IPS DF 6.9 (cell line): ENCODE results near the gene PADI4.

Source experiments
- DNase-seq: peaks from one replicate; pipeline ENCODE4 v3.0.0-alpha.2; 2013; ENCODE audit warnings: low read depth, low spot score
- H3K27ac ChIP-seq: one replicate; pipeline ENCODE4 v1.5.1; 2013; ENCODE audit warnings: low read length, control low read depth
- H3K27me3 ChIP-seq: 2 replicates; pipeline ENCODE4 v1.6.1; 2013; ENCODE audit warnings: mild to moderate bottlenecking, low read length; ENCODE audit not compliant: control insufficient read depth, insufficient read depth
- H3K36me3 ChIP-seq: 2 replicates; pipeline ENCODE4 v1.6.1; 2013; ENCODE audit warnings: low read length; ENCODE audit not compliant: control insufficient read depth, insufficient read depth
- H3K4me1 ChIP-seq: 2 replicates; pipeline ENCODE4 v1.6.1; 2013; ENCODE audit warnings: low read length; ENCODE audit not compliant: control insufficient read depth, insufficient read depth
- H3K4me3 ChIP-seq: 2 replicates; pipeline ENCODE4 v1.5.1; 2013; ENCODE audit warnings: mild to moderate bottlenecking, low read length
- H3K9me3 ChIP-seq: 2 replicates; pipeline ENCODE4 v1.6.1; 2013; ENCODE audit warnings: low read length, inconsistent platforms; ENCODE audit not compliant: control insufficient read depth, insufficient read depth
- WGBS: extraction: QIAGEN DNeasy Blood & Tissue Kit; methylation state at CpG from one replicate; pipeline ENCODE4 v1.1.7; 2013; ENCODE audit warnings: mixed read lengths, missing lambda C conversion rate; ENCODE audit not compliant: insufficient read length, insufficient coverage; 5-methylcytosine and 5-hydroxymethylcytosine counted together

The PADI4 gene

DNA sequence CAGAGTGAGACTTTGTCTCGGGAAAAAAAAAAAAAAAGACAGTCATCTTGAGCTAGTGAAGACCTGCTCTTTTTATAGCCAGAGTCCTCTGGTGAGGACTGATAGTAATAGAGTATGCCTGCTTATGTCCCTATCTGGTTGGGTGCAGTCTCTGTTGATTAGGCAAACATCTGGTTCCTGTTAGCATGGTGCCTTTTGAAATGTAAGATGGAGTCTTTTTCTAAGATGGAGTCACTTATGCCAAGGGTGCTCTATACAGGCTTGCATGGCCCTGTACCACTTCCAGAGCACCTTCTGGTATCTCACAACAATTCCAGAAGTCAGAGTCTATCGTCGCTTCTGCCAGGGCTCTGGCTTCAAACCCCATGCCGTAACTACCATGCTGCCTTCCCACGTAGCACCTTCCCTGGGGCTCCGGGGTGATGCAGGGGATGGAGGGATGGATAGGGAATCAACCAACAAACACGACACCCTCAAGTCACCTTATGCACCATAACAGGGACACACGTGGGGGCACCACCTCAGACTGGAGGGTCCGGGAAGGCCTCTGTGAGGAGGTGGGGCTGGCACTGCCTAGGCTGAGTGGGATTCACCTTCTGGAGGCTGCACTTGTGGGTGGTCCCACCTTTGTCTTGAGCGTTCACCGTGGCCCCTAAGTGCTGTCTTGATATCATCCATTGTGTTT is 52.4 kb downstream of the PADI4 start:
- Histone ChIP-seq H3K36me3 (no peaks in the 10 kb centered on the region), H3K4me1 (peaks cover 3% of the 10 kb centered on the region; the same call in 1 of the 2 replicates), H3K27ac (no peak overlapping the region), H3K27me3 (no peaks in the 10 kb centered on the region), H3K4me3 (no peak overlapping the region), H3K9me3 (no peaks in the 10 kb centered on the region)
- no peak for DNase-seq
- no CpG with 5 or more reads among the region's 11 CpGs for WGBS

- H3K4me1 ChIP-seq: peaks cover 3% of the 10 kb centered on the region; the same call in 1 of the 2 replicates
- no peaks in the 10 kb centered on the region for H3K36me3 ChIP-seq
- no peaks in the 10 kb centered on the region for H3K27me3 ChIP-seq
- H3K27ac ChIP-seq: no peak overlapping the region
- H3K4me3 ChIP-seq: no peak overlapping the region
- no CpG with 5 or more reads among the region's 4 CpGs for WGBS
- no peak for DNase-seq
- no peaks in the 10 kb centered on the region for H3K9me3 ChIP-seq
These were observed 53.7 kb downstream of the PADI4 start for GRCh38 chr1:17361687-17362086.

DNA sequence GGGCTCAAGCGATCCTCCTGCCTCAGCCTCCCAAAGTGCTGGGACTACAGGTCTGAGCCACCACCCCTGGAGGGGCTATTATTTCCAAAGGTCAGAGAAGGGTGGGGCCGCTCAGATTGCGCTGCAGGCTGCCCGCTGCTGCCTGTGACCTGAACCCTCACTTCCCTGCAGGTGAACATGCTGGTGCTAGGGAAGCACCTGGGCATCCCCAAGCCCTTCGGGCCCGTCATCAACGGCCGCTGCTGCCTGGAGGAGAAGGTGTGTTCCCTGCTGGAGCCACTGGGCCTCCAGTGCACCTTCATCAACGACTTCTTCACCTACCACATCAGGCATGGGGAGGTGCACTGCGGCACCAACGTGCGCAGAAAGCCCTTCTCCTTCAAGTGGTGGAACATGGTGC is 55.4 kb downstream of the PADI4 start:
- DNase-seq: no peak

DNA sequence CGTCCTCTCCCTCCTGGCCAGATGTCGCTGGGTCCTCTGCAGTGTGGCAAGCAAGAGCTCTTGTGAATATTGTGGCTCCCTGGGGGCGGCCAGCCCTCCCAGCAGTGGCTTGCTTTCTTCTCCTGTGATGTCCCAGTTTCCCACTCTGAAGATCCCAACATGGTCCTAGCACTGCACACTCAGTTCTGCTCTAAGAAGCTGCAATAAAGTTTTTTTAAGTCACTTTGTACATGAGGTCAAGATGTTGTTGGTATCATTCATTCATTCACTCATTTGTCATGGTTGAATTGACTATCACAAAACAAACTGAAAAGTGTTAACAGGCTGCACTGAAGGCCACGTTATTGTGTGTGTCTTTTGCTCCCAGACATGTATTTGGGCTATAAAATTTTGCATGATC is 55.8 kb downstream of the PADI4 start:
- WGBS: no CpG with 5 or more reads among the region's 4 CpGs

More for the DNA sequence above, 55.4 kb downstream of the PADI4 start:
- Histone ChIP-seq H3K27ac (no peak overlapping the region), H3K4me3 (no peak overlapping the region), H3K4me1 (peaks cover 3% of the 10 kb centered on the region; the same call in 1 of the 2 replicates), H3K9me3 (no peaks in the 10 kb centered on the region), H3K36me3 (no peaks in the 10 kb centered on the region), H3K27me3 (no peaks in the 10 kb centered on the region)
- no CpG with 5 or more reads among the region's 12 CpGs for WGBS

GRCh38 chr1:17365293-17365692 is 57.3 kb downstream of the PADI4 start:
- no peak for DNase-seq
- Histone ChIP-seq H3K9me3 (no peaks in the 10 kb centered on the region), H3K36me3 (no peaks in the 10 kb centered on the region), H3K4me3 (no peak overlapping the region), H3K27me3 (no peaks in the 10 kb centered on the region), H3K4me1 (no peaks in the 10 kb centered on the region), H3K27ac (no peak overlapping the region)
- WGBS: no CpG with 5 or more reads among the region's 3 CpGs

More for the DNA sequence above, 55.8 kb downstream of the PADI4 start:
- no peak overlapping the region for H3K27ac ChIP-seq
- no peaks in the 10 kb centered on the region for H3K9me3 ChIP-seq
- no peaks in the 10 kb centered on the region for H3K36me3 ChIP-seq
- no peak overlapping the region for H3K4me3 ChIP-seq
- peaks cover 3% of the 10 kb centered on the region; the same call in 1 of the 2 replicates for H3K4me1 ChIP-seq
- no peak for DNase-seq
- no peaks in the 10 kb centered on the region for H3K27me3 ChIP-seq

DNA sequence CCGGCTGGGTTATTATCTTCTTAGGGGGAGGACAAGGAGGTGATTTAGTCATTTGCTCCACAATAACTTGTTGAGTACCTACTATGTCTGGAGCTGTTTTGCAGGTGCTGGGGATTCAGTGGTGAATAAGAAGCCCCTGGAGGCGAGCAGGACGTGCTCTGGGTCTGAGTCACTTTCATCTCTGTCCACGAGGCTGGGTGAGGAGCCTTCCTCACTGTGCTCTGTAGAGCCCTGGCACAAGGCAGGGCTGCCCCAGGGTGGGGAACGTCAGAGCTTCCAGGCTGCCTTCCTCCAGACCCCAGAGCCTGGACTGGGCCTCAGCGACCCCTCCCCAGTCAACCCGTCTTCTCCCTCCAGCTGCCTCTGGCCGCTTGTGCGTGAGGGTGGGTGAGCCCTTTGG is 61.5 kb downstream of the PADI4 start:
- Histone ChIP-seq H3K4me1 (no peaks in the 10 kb centered on the region), H3K4me3 (no peak overlapping the region), H3K9me3 (no peaks in the 10 kb centered on the region), H3K27ac (no peak overlapping the region), H3K27me3 (no peaks in the 10 kb centered on the region), H3K36me3 (no peaks in the 10 kb centered on the region)
- no CpG with 5 or more reads among the region's 9 CpGs for WGBS
- no peak for DNase-seq

GRCh38 chr1:17370618-17371017 is 62.6 kb downstream of the PADI4 start:
- Histone ChIP-seq H3K27ac (no peak overlapping the region), H3K27me3 (no peaks in the 10 kb centered on the region)
- WGBS: no CpG with 5 or more reads among the region's 2 CpGs

DNA sequence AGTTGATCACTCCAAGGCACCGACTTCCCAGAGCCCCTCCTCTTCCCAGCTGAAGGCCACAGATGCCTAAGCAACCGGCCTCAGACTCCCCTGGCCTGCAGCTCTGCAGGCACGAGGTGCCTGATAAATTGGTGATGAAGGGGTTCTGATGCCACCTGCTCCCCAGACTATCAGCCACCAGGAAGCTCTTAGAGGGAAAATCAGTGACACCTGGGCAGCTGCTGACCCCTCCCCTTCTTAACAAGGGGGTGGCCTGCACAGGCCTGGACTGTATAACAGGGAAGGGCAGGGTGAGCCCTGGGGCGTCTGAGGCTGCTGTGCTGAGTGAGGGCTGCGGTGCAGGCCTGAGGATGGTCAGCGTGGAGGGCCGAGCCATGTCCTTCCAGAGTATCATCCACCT is 63.9 kb downstream of the PADI4 start, which contains the start of gene PADI6:
Gene PADI6 (plus strand): TSS at position 301 of the 400 bp plus-strand sequence. CDS start 50 bp downstream, at position 351.
- Histone ChIP-seq H3K4me1 (no peaks in the 10 kb centered on the region; the same call in 1 of the 2 replicates), H3K9me3 (no peaks in the 10 kb centered on the region), H3K36me3 (no peaks in the 10 kb centered on the region), H3K4me3 (no peak within 1 kb of the TSS), H3K27me3 (no peaks in the 10 kb centered on the region), H3K27ac (no peak within 1 kb of the TSS)
- WGBS: no CpG with 5 or more reads among the region's 7 CpGs
- no peak for DNase-seq

More at GRCh38 chr1:17370618-17371017, 62.6 kb downstream of the PADI4 start:
- Histone ChIP-seq H3K36me3 (no peaks in the 10 kb centered on the region), H3K9me3 (no peaks in the 10 kb centered on the region), H3K4me1 (no peaks in the 10 kb centered on the region; the same call in 1 of the 2 replicates), H3K4me3 (no peak overlapping the region)
- no peak for DNase-seq

GRCh38 chr1:17372955-17373354 is 65.0 kb downstream of the PADI4 start:
- Histone ChIP-seq H3K4me1 (peaks cover 4% of the 10 kb centered on the region), H3K9me3 (no peaks in the 10 kb centered on the region), H3K27me3 (no peaks in the 10 kb centered on the region), H3K27ac (no peak overlapping the region), H3K4me3 (no peak overlapping the region), H3K36me3 (no peaks in the 10 kb centered on the region)
- no peak for DNase-seq
- no CpG with 5 or more reads among the region's 18 CpGs for WGBS

GRCh38 chr1:17375651-17376050 is 67.7 kb downstream of the PADI4 start:
- Histone ChIP-seq H3K36me3 (no peaks in the 10 kb centered on the region), H3K4me3 (no peak overlapping the region), H3K27me3 (no peaks in the 10 kb centered on the region), H3K9me3 (no peaks in the 10 kb centered on the region), H3K27ac (no peak overlapping the region), H3K4me1 (peaks cover 6% of the 10 kb centered on the region)
- WGBS: no CpG with 5 or more reads among the region's 10 CpGs
- DNase-seq: no peak
